HEK293 (cell line): Measurements from ENCODE around the gene LRFN2.

Source experiments
- CTCF ChIA-PET: fragments of 350-600 bp; formaldehyde crosslinking; extraction: SDS; loops from one replicate; lab custom pipeline; 2021; ENCODE audit warnings: antibody characterized with exemption; lab: Yijun Ruan, JAX
- POLR2A ChIA-PET: fragments of 300-600 bp; formaldehyde crosslinking; extraction: SDS; loops from one replicate; lab custom pipeline; 2020; ENCODE audit warnings: antibody characterized with exemption, inconsistent platforms; lab: Yijun Ruan, JAX
- H3K27ac ChIP-seq: fragments of 200-500 bp; sonication (Bioruptor generic); 2 replicates; pipeline ENCODE4 v1.5.1; 2014; ENCODE audit warnings: low read depth, low read length, control low read depth, inconsistent platforms; ENCODE audit errors: extremely low read depth
- H3K36me3 ChIP-seq, 2 experiments: fragments of 200-500 bp in 1 of 2; sonication (Bioruptor generic) in 1 of 2; 1 replicate in 1 of 2; 2 replicates in 1 of 2; pipeline ENCODE4 v1.5.1; 2014 to 2017; ENCODE audit warnings: inconsistent platforms in 2 of 2, low read length in 2 of 2; ENCODE audit not compliant: control insufficient read depth in 2 of 2, insufficient read depth in 1 of 2
- H3K4me1 ChIP-seq: fragments of 200-500 bp; sonication (Bioruptor generic); 2 replicates; pipeline ENCODE4 v1.5.1; 2014; ENCODE audit warnings: mild to moderate bottlenecking, low read length, inconsistent platforms; ENCODE audit not compliant: control insufficient read depth, insufficient read depth
- H3K4me3 ChIP-seq: 2 replicates; pipeline ENCODE4 v1.5.1; 2011; ENCODE audit warnings: low read depth, mild to moderate bottlenecking, control low read depth, low read length, moderate library complexity
- H3K9me3 ChIP-seq: fragments of 200-500 bp; sonication (Bioruptor generic); 2 replicates; pipeline ENCODE4 v1.5.1; 2014; ENCODE audit warnings: low read depth, low read length, inconsistent platforms; ENCODE audit not compliant: control insufficient read depth, insufficient read depth
- AEBP2 ChIP-seq: fragments of 450-650 bp; formaldehyde crosslinking; IDR thresholded peaks from 2 replicates; pipeline ENCODE4 v1.5.1; 2016; ENCODE audit warnings: missing biosample characterization, missing genetic modification characterization, borderline replicate concordance
- BCL6B ChIP-seq: fragments of 450-650 bp; formaldehyde crosslinking; IDR thresholded peaks from 2 replicates; pipeline ENCODE4 v1.5.1; 2017; ENCODE audit warnings: missing biosample characterization, missing genetic modification characterization
- GLIS2 ChIP-seq: fragments of 450-650 bp; formaldehyde crosslinking; IDR thresholded peaks from 2 replicates; pipeline ENCODE4 v1.5.1; 2016; ENCODE audit warnings: missing biosample characterization, missing genetic modification characterization
- HOXA7 ChIP-seq: sonication (generic); formaldehyde crosslinking; IDR thresholded peaks from 2 replicates; pipeline ENCODE4 v1.8.1; 2022; ENCODE audit warnings: missing genetic modification reagents, borderline replicate concordance
- MEIS1 ChIP-seq: sonication (generic); formaldehyde crosslinking; IDR thresholded peaks from 2 replicates; pipeline ENCODE4 v1.8.1; 2022; ENCODE audit warnings: missing genetic modification reagents, mild to moderate bottlenecking, borderline replicate concordance
- PRDM6 ChIP-seq: fragments of 450-650 bp; formaldehyde crosslinking; IDR thresholded peaks from 2 replicates; pipeline ENCODE4 v1.5.1; 2017; ENCODE audit warnings: missing biosample characterization, missing genetic modification characterization
- SETDB1 ChIP-seq: IDR thresholded peaks from one replicate; pipeline ENCODE4 v1.6.1; 2017; ENCODE audit warnings: mild to moderate bottlenecking, low read length, moderate library complexity, mixed read lengths; ENCODE audit not compliant: insufficient read length
- SP7 ChIP-seq: fragments of 450-650 bp; formaldehyde crosslinking; IDR thresholded peaks from 2 replicates; pipeline ENCODE4 v1.5.1; 2016; ENCODE audit warnings: missing biosample characterization, missing genetic modification characterization
- TCF7L2 ChIP-seq: IDR thresholded peaks from 2 replicates; pipeline ENCODE4 v1.6.1; 2011; ENCODE audit warnings: low read depth, mild to moderate bottlenecking, inconsistent platforms, low read length, moderate library complexity, borderline replicate concordance
- ZBTB49 ChIP-seq: fragments of 450-650 bp; formaldehyde crosslinking; IDR thresholded peaks from 2 replicates; pipeline ENCODE4 v1.5.1; 2016; ENCODE audit warnings: missing biosample characterization, missing genetic modification characterization, low read depth
- ZFHX2 ChIP-seq: fragments of 450-650 bp; formaldehyde crosslinking; conservative IDR thresholded peaks from 2 replicates; pipeline ENCODE4 v1.5.1; 2016; ENCODE audit warnings: missing biosample characterization, missing genetic modification characterization
- ZNF175 ChIP-seq: fragments of 450-650 bp; formaldehyde crosslinking; IDR thresholded peaks from 2 replicates; pipeline ENCODE4 v1.5.1; 2016; ENCODE audit warnings: missing biosample characterization, missing genetic modification characterization
- ZNF311 ChIP-seq: fragments of 450-650 bp; formaldehyde crosslinking; IDR thresholded peaks from 2 replicates; pipeline ENCODE4 v1.5.1; 2017; ENCODE audit warnings: missing biosample characterization, missing genetic modification characterization, borderline replicate concordance
- ZNF341 ChIP-seq: fragments of 450-650 bp; formaldehyde crosslinking; IDR thresholded peaks from 2 replicates; pipeline ENCODE4; 2016; ENCODE audit warnings: low read depth, missing biosample characterization, missing genetic modification characterization
- ZNF416 ChIP-seq: fragments of 450-650 bp; formaldehyde crosslinking; IDR thresholded peaks from 2 replicates; pipeline ENCODE4 v1.5.1; 2016; ENCODE audit warnings: missing biosample characterization, missing genetic modification characterization
- ZNF423 ChIP-seq: fragments of 450-650 bp; formaldehyde crosslinking; IDR thresholded peaks from 2 replicates; pipeline ENCODE4 v1.5.1; 2016; ENCODE audit warnings: missing biosample characterization, missing genetic modification characterization
- ZNF518A ChIP-seq: fragments of 450-650 bp; formaldehyde crosslinking; conservative IDR thresholded peaks from 2 replicates; pipeline ENCODE4 v1.5.1; 2016; ENCODE audit warnings: low read depth, missing biosample characterization, missing genetic modification characterization
- ZNF521 ChIP-seq: fragments of 450-650 bp; formaldehyde crosslinking; IDR thresholded peaks from 2 replicates; pipeline ENCODE4 v1.5.1; 2017; ENCODE audit warnings: missing biosample characterization, mild to moderate bottlenecking, missing genetic modification characterization
- ZNF555 ChIP-seq: fragments of 450-650 bp; formaldehyde crosslinking; conservative IDR thresholded peaks from 2 replicates; pipeline ENCODE4 v1.5.1; 2017; ENCODE audit warnings: missing biosample characterization, mild to moderate bottlenecking, missing genetic modification characterization, inconsistent platforms
- ZNF626 ChIP-seq: fragments of 450-650 bp; sonication (Bioruptor Pico); formaldehyde crosslinking; IDR thresholded peaks from 2 replicates; pipeline ENCODE4 v1.5.1; 2018; ENCODE audit warnings: missing biosample characterization, missing genetic modification characterization, inconsistent platforms
- ZNF645 ChIP-seq: fragments of 450-650 bp; formaldehyde crosslinking; IDR thresholded peaks from 2 replicates; pipeline ENCODE4; 2016; ENCODE audit warnings: missing biosample characterization, missing genetic modification characterization
- ZNF660 ChIP-seq: fragments of 450-650 bp; IDR thresholded peaks from 2 replicates; pipeline ENCODE4 v1.5.1; 2018; ENCODE audit warnings: missing biosample characterization, mild to moderate bottlenecking, missing genetic modification characterization
- ZNF776 ChIP-seq: fragments of 450-650 bp; formaldehyde crosslinking; IDR thresholded peaks from 2 replicates; pipeline ENCODE4 v1.5.0; 2017; ENCODE audit warnings: missing biosample characterization, missing genetic modification characterization, borderline replicate concordance

Gene LRFN2

GRCh38 chr6:40506954-40507353 is 80.2 kb downstream of the LRFN2 start (continued):
- no peak for TF ChIP-seq PRDM6
- TF ChIP-seq ZNF416 (tag by site-specific recombination), result no peak
- no peak for TF ChIP-seq ZNF776

GRCh38 chr6:40505191-40505810 is 81.9 kb downstream of the LRFN2 start:
- no peak overlapping the region for H3K27ac ChIP-seq
- ChIA-PET POLR2A (no interaction called here), CTCF (interaction anchor here (0.6 to 1.1 kb wide), 2 partner anchors 20 to 176 kb away, joined by 3 read pairs; no protein-coding TSS in a partner anchor)
- no peaks in the 10 kb centered on the region for H3K9me3 ChIP-seq
- H3K4me1 ChIP-seq, result no peaks in the 10 kb centered on the region
- TF ChIP-seq ZNF660 (tag by site-specific recombination) (no peak), ZNF423 (tag by site-specific recombination) (no peak), HOXA7 (no peak), ZNF626 (tag by site-specific recombination) (no peak), ZNF175 (tag by site-specific recombination) (no peak), AEBP2 (tag by site-specific recombination) (no peak), ZNF518A (tag by site-specific recombination) (no peak), SETDB1 (no peak), GLIS2 (tag by site-specific recombination) (no peak), ZBTB49 (tag by site-specific recombination) (no peak), ZNF645 (no peak), BCL6B (tag by site-specific recombination) (no peak), TCF7L2 (no peak), ZNF521 (no peak), MEIS1 (CRISPR knock-in tag) (no peak), ZFHX2 (no peak), SP7 (tag by site-specific recombination) (no peak), ZNF555 (tag by site-specific recombination) (no peak), ZNF311 (tag by site-specific recombination) (no peak), ZNF341 (no peak)
- no peaks in the 10 kb centered on the region for H3K36me3 ChIP-seq
- H3K4me3 ChIP-seq, result no peak overlapping the region
